NCI-H187 treated with DMSO at 0.1 percent for 48 hours (cell line): ENCODE measurements around the gene MRPL47.
"Not testable (repeated sequence)": the region's sequence is repeated elsewhere in the genome, so short reads cannot be mapped to it uniquely, and the experiment has no call there.

Experiments
- DNase-seq: peaks from one replicate; lab custom pipeline; 2025; lab: John Stamatoyannopoulos, UW

Gene MRPL47

GRCh38 chr3:179604321-179605078 lies at the start of gene MRPL47, which contains the start of gene NDUFB5:
Gene MRPL47, minus strand, starts transcription at chr3:179604638. Its CDS starts 14 bp downstream, at chr3:179604624.
Gene NDUFB5, plus strand, starts transcription at chr3:179604794. Its CDS starts 22 bp downstream, at chr3:179604816.
- peak; percentile 81 for DNase-seq

- DNase-seq = no peak
Observed at GRCh38 chr3:179653096-179653797, 48.8 kb upstream of the MRPL47 start.

DNA sequence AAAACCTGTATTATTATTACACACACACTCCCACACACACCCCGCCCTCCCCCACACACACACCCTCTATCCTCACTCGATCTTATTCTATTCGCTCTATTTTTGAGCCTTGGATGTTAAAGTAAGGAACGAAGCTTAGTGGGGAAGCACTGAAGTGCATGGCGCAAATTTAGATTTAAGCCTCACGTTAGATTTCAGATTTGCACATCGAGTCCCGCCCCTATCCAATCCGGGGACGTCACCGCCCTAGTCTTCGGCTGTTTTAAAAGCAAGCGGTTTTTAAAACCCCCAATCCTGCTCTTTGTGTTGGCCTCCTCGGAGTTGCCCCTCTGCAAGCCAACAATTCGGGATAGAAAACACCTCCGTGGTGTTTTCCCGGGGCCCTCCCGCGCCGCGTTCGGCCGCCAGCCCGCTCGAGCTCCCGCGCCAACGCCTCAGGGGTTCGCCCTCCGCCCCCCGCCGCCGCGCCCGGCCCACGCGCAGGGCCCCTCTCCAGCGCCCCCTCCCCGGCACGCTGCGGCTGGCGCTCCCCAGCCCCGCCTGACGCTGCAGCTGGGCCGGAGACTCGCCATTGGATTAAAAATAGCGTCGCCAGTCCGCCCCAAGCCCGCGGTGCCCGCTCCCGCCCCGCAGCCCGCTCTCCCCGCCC lies 48.1 kb upstream of the MRPL47 start, which contains the start of gene USP13:
Gene USP13, plus strand, starts transcription at position 594 of the 649 bp plus-strand sequence. CDS start 186 bp downstream, outside the sequence.
- DNase-seq = no peak

- DNase-seq = no peak
Observed at GRCh38 chr3:179651687-179652446, 47.4 kb upstream of the MRPL47 start.

GRCh38 chr3:179646177-179646576 lies 41.7 kb upstream of the MRPL47 start:
- DNase-seq = no peak

DNA sequence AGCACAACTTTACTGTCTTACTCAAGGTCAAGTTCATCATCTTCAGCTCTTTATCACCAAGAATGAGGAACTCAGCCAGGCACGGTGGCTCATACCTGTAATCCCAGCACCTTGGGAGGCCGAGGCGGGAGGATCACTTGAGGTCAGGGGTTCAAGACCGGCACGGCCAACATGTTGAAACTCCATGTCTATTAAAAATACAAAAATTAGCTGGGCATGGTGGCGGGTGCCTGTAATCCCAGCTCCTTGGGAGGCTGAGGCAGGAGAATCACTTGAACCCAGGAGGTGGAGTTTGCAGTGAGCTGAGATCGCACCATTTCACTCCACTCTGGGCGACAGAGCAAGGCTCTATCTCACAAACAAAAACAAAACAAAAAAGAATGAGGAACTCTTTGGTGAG lies 39.4 kb upstream of the MRPL47 start:
- not testable (repeated sequence) for DNase-seq

GRCh38 chr3:179642871-179643270 lies 38.4 kb upstream of the MRPL47 start:
- no peak for DNase-seq

DNA sequence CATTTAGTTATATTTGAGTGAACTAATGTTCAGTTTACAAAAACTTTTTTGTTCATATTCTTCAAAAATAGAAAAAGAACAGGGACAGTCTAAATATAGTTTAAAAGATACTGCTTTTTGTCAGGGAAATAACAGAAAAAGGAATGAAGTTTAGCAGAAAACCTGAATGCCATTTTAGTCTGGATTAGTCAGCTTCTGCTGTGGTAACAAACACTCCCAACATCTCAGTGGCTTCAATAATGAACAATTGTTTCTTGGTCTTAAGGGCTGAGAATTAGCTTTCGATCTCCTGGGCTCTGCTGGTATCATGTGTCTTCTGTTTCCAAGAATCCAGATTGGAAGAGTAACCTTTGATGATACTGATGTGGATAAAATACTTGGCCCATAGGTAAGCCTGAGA lies 36.0 kb upstream of the MRPL47 start:
- DNase-seq = no peak

DNA sequence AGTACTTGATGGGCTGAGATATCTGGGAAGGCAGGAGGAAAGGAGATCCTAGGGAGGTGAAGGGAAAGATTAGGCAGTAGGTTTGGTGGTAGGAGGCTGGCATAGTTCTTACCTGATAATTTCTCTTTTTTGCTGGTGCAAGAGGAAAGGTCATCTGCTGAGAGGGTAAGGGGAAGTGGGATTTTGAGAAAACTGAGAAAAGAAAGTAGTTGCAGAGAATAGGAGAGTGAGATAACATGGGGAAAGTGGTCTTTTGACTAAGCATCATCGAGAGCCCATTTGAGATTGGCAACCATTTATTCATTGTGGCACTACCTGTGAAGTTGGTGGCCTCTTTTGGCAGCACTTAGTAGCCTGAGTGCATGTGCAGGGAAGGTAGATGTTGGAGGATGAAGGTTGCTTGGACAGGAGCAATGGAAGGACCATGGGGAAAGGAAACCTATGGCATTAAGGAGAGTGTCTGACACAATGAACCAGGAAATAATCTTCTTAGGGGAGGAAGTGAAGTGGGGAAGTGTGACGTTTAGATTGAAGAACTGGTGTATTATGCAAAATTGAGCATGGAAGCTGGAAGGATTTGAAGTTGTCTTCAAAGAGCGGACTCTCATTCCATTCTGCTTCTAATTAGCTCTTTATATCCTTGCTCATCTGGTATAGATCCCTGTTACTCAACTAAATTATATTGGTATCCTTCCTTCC lies 26.5 kb upstream of the MRPL47 start:
- DNase-seq = no peak

GRCh38 chr3:179624451-179624850 lies 20.0 kb upstream of the MRPL47 start:
- no peak for DNase-seq

DNA sequence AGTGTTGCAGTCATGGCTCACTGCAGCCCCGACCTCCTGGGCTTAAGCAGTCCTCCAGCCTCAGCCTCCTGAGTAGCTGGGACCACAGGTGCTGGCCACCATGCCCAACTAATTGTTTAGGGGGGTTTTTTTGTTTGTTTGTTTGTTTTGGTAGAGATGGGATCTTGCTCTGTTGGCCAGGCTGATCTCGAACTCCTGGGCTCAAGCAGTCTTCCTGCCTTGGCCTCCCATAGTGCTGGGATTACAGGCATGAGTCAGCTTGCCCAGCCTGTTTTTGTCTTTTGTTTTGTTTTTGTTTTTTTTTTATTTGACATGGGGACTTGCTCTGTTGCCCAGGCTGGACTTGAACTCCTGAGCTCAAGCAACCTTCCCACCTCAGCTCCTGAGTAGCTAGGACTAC lies 17.6 kb upstream of the MRPL47 start:
- no peak for DNase-seq

- no peak for DNase-seq
Observed at GRCh38 chr3:179615458-179616173, 11.2 kb upstream of the MRPL47 start.

DNA sequence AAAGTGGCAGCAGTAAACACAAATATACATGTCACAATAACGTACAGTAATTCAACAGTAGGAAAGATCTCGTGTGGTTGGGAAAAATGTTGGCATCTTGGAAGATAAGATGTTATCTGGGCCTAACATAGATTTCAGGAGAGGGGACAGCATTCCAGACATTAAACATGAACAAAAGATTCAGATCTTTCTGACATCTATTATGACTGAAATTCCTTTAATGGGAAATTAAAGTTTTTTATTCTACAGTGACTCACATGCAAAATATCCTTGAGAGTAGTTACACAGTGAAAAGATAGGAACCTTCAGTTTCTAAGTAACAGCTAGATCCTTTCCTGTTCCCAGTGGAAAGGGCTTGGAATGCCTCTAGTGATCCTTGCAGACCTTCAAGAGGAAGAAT lies 9.4 kb upstream of the MRPL47 start:
- no peak for DNase-seq

DNA sequence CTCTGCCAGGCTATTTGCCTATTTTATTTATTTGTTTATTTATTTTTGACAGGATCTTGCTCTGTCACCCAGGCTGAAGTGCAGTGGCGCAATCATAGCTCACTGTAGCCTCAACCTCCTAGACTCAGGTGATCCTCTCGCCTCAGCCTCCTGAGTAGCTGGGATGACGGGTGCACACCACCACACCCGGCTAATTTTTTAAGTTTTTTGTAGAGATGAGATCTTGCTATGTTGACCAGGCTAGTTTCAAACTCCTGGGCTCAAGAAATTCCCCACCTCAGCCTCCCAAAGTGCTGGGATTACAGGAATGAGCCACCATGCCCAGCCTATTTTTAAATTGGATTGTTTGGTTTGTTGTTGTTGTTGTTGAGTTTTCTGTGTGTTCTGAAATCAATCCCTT lies 5.6 kb upstream of the MRPL47 start:
- DNase-seq = no peak

- DNase-seq = no peak
Observed at GRCh38 chr3:179608931-179609720, 4.7 kb upstream of the MRPL47 start.

DNA sequence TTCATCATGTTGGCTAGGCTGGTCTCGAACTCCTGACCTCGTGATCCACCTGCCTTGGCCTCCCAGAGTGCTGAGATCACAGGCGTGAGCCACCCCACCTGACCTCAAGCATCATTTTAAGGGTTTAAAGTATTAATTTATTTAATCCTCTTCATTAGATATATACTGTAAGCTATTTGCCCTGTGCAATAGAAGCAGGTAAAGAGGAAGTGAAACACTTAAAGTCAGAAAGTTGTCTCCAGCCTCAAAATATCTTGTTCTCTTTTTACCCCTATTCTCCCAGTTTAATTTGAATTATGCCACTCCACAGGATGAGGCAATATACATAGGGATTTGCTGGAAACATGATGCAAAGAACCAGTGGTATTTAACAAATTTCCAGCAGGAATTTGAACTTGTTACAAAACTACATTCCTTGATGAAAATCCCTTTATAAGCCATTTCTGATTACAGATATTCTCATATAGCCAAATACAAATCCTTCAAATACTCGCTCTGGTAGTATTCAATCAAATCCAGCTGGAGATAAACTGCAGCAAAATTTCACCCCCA lies 2.2 kb upstream of the MRPL47 start:
- DNase-seq = no peak

GRCh38 chr3:179603831-179604230 lies 607 bp downstream of the MRPL47 start:
- DNase-seq = no peak

DNA sequence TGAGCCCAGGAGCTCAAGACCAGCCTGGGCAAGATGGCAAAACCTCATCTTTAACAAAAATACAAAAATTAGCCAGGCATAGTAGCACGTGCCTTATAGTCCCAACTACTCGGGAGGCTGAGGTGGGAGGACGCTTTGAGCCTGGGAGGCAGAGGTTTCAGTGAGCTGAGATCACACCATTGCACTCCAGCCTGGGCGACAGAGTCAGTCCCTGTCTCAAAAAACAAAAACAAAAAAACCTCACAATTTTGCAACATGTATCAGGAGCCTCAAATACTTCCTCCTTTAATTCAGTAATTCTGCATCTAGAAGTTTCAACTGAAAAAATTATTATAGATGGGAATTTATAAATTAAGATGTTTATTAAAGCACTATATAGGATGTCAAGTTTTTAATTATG lies 1.1 kb downstream of the MRPL47 start:
- DNase-seq = no peak

- DNase-seq = no peak
Observed at GRCh38 chr3:179599531-179599930, 4.9 kb downstream of the MRPL47 start.

GRCh38 chr3:179591313-179591712 lies 13.1 kb downstream of the MRPL47 start:
- DNase-seq = no peak
